K562 (cell line): ENCODE measurements around the gene SERPINA5. TPM values are rescaled to one million over a fixed set of nuclear protein-coding genes. Genes with fewer than 3 reads are reported as not detected.

ENCODE experiments used
- ZNF24 ChIP-seq: fragments of 450-650 bp; IDR thresholded peaks from 2 replicates; pipeline ENCODE4 v1.6.1; 2016
- polyA plus RNA-seq, 8 experiments: library from polyadenylated mRNA; depleted of rRNA in 4 of 8; stranded (reverse) in 5 of 8; unstranded in 3 of 8; fragments of >200 nt; fragmentation: Nextera tagmentation in 2 of 8; fragmentation: Illumina TruSeq in 1 of 8; extraction: Ambion mirVana in 2 of 8; extraction: Trizol in 1 of 8; gene quantifications; 2 replicates each; pipeline versions ENCODE4 v1.2.1 to v1.2.3, GENCODE V29; 2011 to 2014; ENCODE audit warnings: inconsistent platforms in 1 of 8, missing spikeins in 1 of 8
- total RNA-seq, 7 experiments: library from RNA; depleted of rRNA in 6 of 7; stranded (reverse); fragments of >200 nt in 6 of 7; fragmentation: Illumina TruSeq in 2 of 7; extraction: Trizol in 2 of 7; gene quantifications; 2 replicates each; pipeline versions ENCODE4 v1.2.1 to v1.2.3, GENCODE V29; 2011 to 2021; ENCODE audit warnings: low replicate concordance in 1 of 7
- TF ChIP-seq, protein P1 (sequence below): fragments of 200-600 bp; sonication (generic); IDR thresholded peaks from one replicate; pipeline ENCODE4 v1.6.1; 2012; ENCODE audit warnings: mild to moderate bottlenecking, low read depth, low read length, inconsistent platforms

Gene SERPINA5
- total and polyA plus RNA-seq, 9 of the 15 experiments (the other 6 are each of a cell fraction or from before 2014, with no cell fraction given), result 0.38 TPM; not detected in 8

DNA sequence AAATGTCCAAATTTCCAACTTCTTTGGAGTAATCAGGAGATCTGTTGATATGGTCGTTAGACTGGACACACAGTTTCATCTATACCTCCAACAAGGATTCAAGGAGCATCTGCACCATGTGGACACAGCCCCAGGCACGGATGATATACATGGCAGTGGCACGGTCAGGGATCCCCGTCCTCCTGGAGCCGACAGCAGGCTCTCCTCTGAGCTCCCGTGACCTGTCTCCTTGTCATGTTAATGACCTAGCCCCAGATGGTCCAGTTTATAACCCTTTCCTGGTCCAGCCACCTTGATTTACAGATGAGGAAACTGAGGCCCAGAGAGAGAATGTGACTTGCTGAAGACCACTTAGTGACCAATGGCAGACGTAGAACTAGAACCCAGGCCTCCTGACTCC, 36.5 kb upstream of the SERPINA5 start (continued):
- TF ChIP-seq, protein P1, sequence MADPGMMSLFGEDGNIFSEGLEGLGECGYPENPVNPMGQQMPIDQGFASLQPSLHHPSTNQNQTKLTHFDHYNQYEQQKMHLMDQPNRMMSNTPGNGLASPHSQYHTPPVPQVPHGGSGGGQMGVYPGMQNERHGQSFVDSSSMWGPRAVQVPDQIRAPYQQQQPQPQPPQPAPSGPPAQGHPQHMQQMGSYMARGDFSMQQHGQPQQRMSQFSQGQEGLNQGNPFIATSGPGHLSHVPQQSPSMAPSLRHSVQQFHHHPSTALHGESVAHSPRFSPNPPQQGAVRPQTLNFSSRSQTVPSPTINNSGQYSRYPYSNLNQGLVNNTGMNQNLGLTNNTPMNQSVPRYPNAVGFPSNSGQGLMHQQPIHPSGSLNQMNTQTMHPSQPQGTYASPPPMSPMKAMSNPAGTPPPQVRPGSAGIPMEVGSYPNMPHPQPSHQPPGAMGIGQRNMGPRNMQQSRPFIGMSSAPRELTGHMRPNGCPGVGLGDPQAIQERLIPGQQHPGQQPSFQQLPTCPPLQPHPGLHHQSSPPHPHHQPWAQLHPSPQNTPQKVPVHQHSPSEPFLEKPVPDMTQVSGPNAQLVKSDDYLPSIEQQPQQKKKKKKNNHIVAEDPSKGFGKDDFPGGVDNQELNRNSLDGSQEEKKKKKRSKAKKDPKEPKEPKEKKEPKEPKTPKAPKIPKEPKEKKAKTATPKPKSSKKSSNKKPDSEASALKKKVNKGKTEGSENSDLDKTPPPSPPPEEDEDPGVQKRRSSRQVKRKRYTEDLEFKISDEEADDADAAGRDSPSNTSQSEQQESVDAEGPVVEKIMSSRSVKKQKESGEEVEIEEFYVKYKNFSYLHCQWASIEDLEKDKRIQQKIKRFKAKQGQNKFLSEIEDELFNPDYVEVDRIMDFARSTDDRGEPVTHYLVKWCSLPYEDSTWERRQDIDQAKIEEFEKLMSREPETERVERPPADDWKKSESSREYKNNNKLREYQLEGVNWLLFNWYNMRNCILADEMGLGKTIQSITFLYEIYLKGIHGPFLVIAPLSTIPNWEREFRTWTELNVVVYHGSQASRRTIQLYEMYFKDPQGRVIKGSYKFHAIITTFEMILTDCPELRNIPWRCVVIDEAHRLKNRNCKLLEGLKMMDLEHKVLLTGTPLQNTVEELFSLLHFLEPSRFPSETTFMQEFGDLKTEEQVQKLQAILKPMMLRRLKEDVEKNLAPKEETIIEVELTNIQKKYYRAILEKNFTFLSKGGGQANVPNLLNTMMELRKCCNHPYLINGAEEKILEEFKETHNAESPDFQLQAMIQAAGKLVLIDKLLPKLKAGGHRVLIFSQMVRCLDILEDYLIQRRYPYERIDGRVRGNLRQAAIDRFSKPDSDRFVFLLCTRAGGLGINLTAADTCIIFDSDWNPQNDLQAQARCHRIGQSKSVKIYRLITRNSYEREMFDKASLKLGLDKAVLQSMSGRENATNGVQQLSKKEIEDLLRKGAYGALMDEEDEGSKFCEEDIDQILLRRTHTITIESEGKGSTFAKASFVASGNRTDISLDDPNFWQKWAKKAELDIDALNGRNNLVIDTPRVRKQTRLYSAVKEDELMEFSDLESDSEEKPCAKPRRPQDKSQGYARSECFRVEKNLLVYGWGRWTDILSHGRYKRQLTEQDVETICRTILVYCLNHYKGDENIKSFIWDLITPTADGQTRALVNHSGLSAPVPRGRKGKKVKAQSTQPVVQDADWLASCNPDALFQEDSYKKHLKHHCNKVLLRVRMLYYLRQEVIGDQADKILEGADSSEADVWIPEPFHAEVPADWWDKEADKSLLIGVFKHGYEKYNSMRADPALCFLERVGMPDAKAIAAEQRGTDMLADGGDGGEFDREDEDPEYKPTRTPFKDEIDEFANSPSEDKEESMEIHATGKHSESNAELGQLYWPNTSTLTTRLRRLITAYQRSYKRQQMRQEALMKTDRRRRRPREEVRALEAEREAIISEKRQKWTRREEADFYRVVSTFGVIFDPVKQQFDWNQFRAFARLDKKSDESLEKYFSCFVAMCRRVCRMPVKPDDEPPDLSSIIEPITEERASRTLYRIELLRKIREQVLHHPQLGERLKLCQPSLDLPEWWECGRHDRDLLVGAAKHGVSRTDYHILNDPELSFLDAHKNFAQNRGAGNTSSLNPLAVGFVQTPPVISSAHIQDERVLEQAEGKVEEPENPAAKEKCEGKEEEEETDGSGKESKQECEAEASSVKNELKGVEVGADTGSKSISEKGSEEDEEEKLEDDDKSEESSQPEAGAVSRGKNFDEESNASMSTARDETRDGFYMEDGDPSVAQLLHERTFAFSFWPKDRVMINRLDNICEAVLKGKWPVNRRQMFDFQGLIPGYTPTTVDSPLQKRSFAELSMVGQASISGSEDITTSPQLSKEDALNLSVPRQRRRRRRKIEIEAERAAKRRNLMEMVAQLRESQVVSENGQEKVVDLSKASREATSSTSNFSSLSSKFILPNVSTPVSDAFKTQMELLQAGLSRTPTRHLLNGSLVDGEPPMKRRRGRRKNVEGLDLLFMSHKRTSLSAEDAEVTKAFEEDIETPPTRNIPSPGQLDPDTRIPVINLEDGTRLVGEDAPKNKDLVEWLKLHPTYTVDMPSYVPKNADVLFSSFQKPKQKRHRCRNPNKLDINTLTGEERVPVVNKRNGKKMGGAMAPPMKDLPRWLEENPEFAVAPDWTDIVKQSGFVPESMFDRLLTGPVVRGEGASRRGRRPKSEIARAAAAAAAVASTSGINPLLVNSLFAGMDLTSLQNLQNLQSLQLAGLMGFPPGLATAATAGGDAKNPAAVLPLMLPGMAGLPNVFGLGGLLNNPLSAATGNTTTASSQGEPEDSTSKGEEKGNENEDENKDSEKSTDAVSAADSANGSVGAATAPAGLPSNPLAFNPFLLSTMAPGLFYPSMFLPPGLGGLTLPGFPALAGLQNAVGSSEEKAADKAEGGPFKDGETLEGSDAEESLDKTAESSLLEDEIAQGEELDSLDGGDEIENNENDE, result no peak
- TF ChIP-seq ZNF24, result no peak
- TF ChIP-seq, all 486 proteins: peak for 0
